Breast epithelium (tissue), 3 donors: ENCODE measurements around the gene ZNF423.

Source experiments
- CTCF ChIP-seq, 3 donors: fragments of 450-650 bp; IDR thresholded peaks; one replicate each; pipeline ENCODE4 v1.5.1; 2016 to 2017; ENCODE audit warnings: antibody characterized with exemption in 3 of 3, mild to moderate bottlenecking in 3 of 3, moderate library complexity in 3 of 3
- POLR2A ChIP-seq: fragments of 450-650 bp; IDR thresholded peaks from one replicate; pipeline ENCODE4 v1.6.1; 2016; ENCODE audit warnings: antibody characterized with exemption, mild to moderate bottlenecking, moderate library complexity

- no peak for TF ChIP-seq CTCF (IDR thresholded peaks at IDR 0.05)
- TF ChIP-seq POLR2A, result no peak
These were observed 340.8 kb downstream of the ZNF423 start for GRCh38 chr16:49515016-49515565.
